GM21786 (cell line): Measurements from ENCODE around the gene OR51Q1.

Source experiments
- ATAC-seq: cut with Tn5 transposase; IDR thresholded peaks from one replicate; pipeline ENCODE4 v1.9.1; 2021; ENCODE audit not compliant: unreplicated experiment

The OR51Q1 gene

GRCh38 chr11:5421811-5422210 lies at the start of gene OR51Q1:
Gene OR51Q1, plus strand, starts transcription at chr11:5422111. Its CDS starts 90 bp downstream, at chr11:5422201.
- ATAC-seq = no peak

- peak; percentile 91 for ATAC-seq
Measured at GRCh38 chr11:5380740-5381342, 41.1 kb upstream of the OR51Q1 start.

GRCh38 chr11:5383576-5383975 lies 38.3 kb upstream of the OR51Q1 start, which contains the start of gene OR51M1:
Gene OR51M1, plus strand, starts transcription at chr11:5383812. Its CDS starts 5,587 bp downstream, at chr11:5389399.
- ATAC-seq = no peak

GRCh38 chr11:5384335-5384734 lies 37.6 kb upstream of the OR51Q1 start:
- ATAC-seq = no peak

- no peak for ATAC-seq
Measured at GRCh38 chr11:5390210-5390609, 31.7 kb upstream of the OR51Q1 start.

GRCh38 chr11:5394091-5394490 lies 27.8 kb upstream of the OR51Q1 start:
- no peak for ATAC-seq

- no peak for ATAC-seq
Measured at GRCh38 chr11:5398936-5399335, 23.0 kb upstream of the OR51Q1 start.

- ATAC-seq = no peak
Measured at GRCh38 chr11:5405173-5405572, 16.7 kb upstream of the OR51Q1 start.

- no peak for ATAC-seq
Measured at GRCh38 chr11:5420993-5421392, 918 bp upstream of the OR51Q1 start.

- no peak for ATAC-seq
Measured at GRCh38 chr11:5423131-5423530, 1.2 kb downstream of the OR51Q1 start.

GRCh38 chr11:5441414-5441813 lies 19.5 kb downstream of the OR51Q1 start, which contains the start of gene OR51I1:
Gene OR51I1, minus strand, starts transcription at chr11:5441514. Its CDS starts 0 bp downstream, at chr11:5441514.
- ATAC-seq = no peak

- no peak for ATAC-seq
Measured at GRCh38 chr11:5443835-5444393, 22.0 kb downstream of the OR51Q1 start.

- ATAC-seq = no peak
Measured at GRCh38 chr11:5449023-5449422, 27.1 kb downstream of the OR51Q1 start, which contains the start of gene OR51I2. Gene OR51I2, plus strand, starts transcription at chr11:5449323. Its CDS starts 4,166 bp downstream, at chr11:5453489.

GRCh38 chr11:5449432-5449831 lies 27.5 kb downstream of the OR51Q1 start:
- ATAC-seq = no peak

GRCh38 chr11:5460983-5461621 lies 39.2 kb downstream of the OR51Q1 start:
- no peak for ATAC-seq

- ATAC-seq = no peak
Measured at GRCh38 chr11:5467527-5467926, 45.6 kb downstream of the OR51Q1 start.
